H1 (cell line): ENCODE measurements around the gene VEPH1. TPM values are rescaled to one million over a fixed set of nuclear protein-coding genes. Genes with fewer than 3 reads are reported as not detected.
"Not testable (repeated sequence)": the region's sequence is repeated elsewhere in the genome, so short reads cannot be mapped to it uniquely, and the experiment has no call there.

ENCODE experiments used
- CTCF ChIA-PET: fragments of 300-600 bp; sonication (Branson Sonifier 250); formaldehyde crosslinking; loops from one replicate; lab custom pipeline; 2021; ENCODE audit not compliant: partially characterized antibody; lab: Charles Lee
- POLR2A ChIA-PET: fragments of 300-600 bp; sonication (Branson Sonifier 250); formaldehyde crosslinking; loops from one replicate; lab custom pipeline; 2021; ENCODE audit warnings: inconsistent platforms; ENCODE audit not compliant: partially characterized antibody; lab: Charles Lee
- DNase-seq, 2 experiments: peaks; one replicate each; pipeline versions ENCODE4 v3.0.0 to v3.0.0-alpha.2; 2010 to 2022; ENCODE audit warnings: low spot score in 2 of 2, low read depth in 1 of 2, mixed read lengths in 1 of 2
- FAIRE-seq: peaks from 2 replicates; lab custom pipeline; 2011; peaks lifted over from hg19 to GRCh38; lab: Jason Lieb, UNC
- H2AFZ ChIP-seq: 2 replicates; pipeline ENCODE4 v1.8.1; 2012; ENCODE audit warnings: low read length, inconsistent platforms
- H2AK5ac ChIP-seq: 2 replicates; pipeline ENCODE4 v1.6.1; 2013; ENCODE audit warnings: low read depth, low read length
- H2BK120ac ChIP-seq: replicated peaks from 2 replicates; pipeline ENCODE3; 2013; ENCODE audit warnings: low read depth, low read length, inconsistent platforms
- H2BK12ac ChIP-seq: 2 replicates; pipeline ENCODE4 v1.6.1; 2013; ENCODE audit warnings: low read depth, low read length
- H2BK15ac ChIP-seq: 2 replicates; pipeline ENCODE4 v1.6.1; 2013; ENCODE audit warnings: low read length
- H2BK20ac ChIP-seq: 2 replicates; pipeline ENCODE4 v1.6.1; 2013; ENCODE audit warnings: low read length
- H2BK5ac ChIP-seq: 2 replicates; pipeline ENCODE4 v1.6.1; 2013; ENCODE audit warnings: low read depth, low read length
- H3K14ac ChIP-seq: 2 replicates; pipeline ENCODE4 v1.6.1; 2013; ENCODE audit warnings: inconsistent platforms; ENCODE audit not compliant: insufficient read length
- H3K18ac ChIP-seq: 2 replicates; pipeline ENCODE4 v1.6.1; 2013; ENCODE audit warnings: low read length; ENCODE audit errors: extremely low read depth
- H3K23ac ChIP-seq: 2 replicates; pipeline ENCODE4 v1.6.1; 2013; ENCODE audit warnings: inconsistent platforms; ENCODE audit not compliant: insufficient read length
- H3K23me2 ChIP-seq: 2 replicates; pipeline ENCODE4 v1.6.1; 2013; ENCODE audit warnings: low read depth, low read length
- H3K27ac ChIP-seq: 2 replicates; pipeline ENCODE4 v1.6.1; 2011; ENCODE audit warnings: low read depth, low read length, inconsistent platforms
- H3K27me3 ChIP-seq, 4 experiments: replicated peaks in 1 of 4; 1 replicate in 1 of 4; 2 replicates in 3 of 4; pipeline versions ENCODE4 v1.6.1 to v1.8.1; 2011 to 2013; ENCODE audit warnings: low read length in 3 of 4, mild to moderate bottlenecking in 3 of 4, inconsistent platforms in 2 of 4, mixed read lengths in 2 of 4, moderate library complexity in 1 of 4; ENCODE audit not compliant: control insufficient read depth in 3 of 4, insufficient read depth in 3 of 4; ENCODE audit errors: extremely low read depth in 1 of 4
- H3K36me3 ChIP-seq, 4 experiments: 2 replicates each; pipeline versions ENCODE4 v1.6.1 to v1.8.1; 2011 to 2013; ENCODE audit warnings: mild to moderate bottlenecking in 4 of 4, low read length in 3 of 4, moderate library complexity in 2 of 4, control low read depth in 1 of 4, inconsistent platforms in 1 of 4; ENCODE audit not compliant: insufficient read depth in 4 of 4, control insufficient read depth in 2 of 4
- H3K4ac ChIP-seq: replicated peaks from 2 replicates; pipeline ENCODE3; 2013; ENCODE audit warnings: low read length, low read depth, mixed read lengths, inconsistent platforms; ENCODE audit not compliant: insufficient read length
- H3K4me1 ChIP-seq, 4 experiments: replicated peaks in 1 of 4; 1 replicate in 1 of 4; 2 replicates in 3 of 4; pipeline versions ENCODE4 v1.6.1 to v1.8.1; 2011 to 2013; ENCODE audit warnings: low read length in 3 of 4, inconsistent platforms in 2 of 4, mixed read lengths in 1 of 4; ENCODE audit not compliant: insufficient read depth in 4 of 4, control insufficient read depth in 3 of 4
- H3K4me2 ChIP-seq, 2 experiments: 2 replicates each; pipeline versions ENCODE4 v1.6.1 to v1.8.1; 2011 to 2013; ENCODE audit warnings: low read depth in 2 of 2, low read length in 2 of 2, control low read depth in 1 of 2, inconsistent platforms in 1 of 2, mild to moderate bottlenecking in 1 of 2; ENCODE audit not compliant: insufficient read depth in 1 of 2
- H3K4me3 ChIP-seq, 4 experiments: fragments of 200-600, 300-600 bp in 1 of 4; sonication (generic), shearing (Covaris generic), sonication (Bioruptor Twin) in 1 of 4; 2 replicates each; pipeline versions ENCODE4 v1.5.1 to v1.8.1; 2011 to 2016; ENCODE audit warnings: low read length in 4 of 4, low read depth in 3 of 4, control low read depth in 2 of 4, inconsistent platforms in 2 of 4, mild to moderate bottlenecking in 2 of 4, mixed read lengths in 1 of 4, moderate library complexity in 1 of 4; ENCODE audit not compliant: insufficient read depth in 2 of 4; ENCODE audit errors: extremely low read depth in 1 of 4
- H3K56ac ChIP-seq: replicated peaks from 2 replicates; pipeline ENCODE3; 2013; ENCODE audit warnings: low read depth, mild to moderate bottlenecking, mixed read lengths, low read length, inconsistent platforms; ENCODE audit not compliant: insufficient read length
- H3K79me1 ChIP-seq: 2 replicates; pipeline ENCODE4 v1.6.1; 2013; ENCODE audit warnings: low read depth, low read length, control low read depth
- H3K79me2 ChIP-seq, 2 experiments: 2 replicates each; pipeline versions ENCODE4 v1.6.1 to v1.8.1; 2012 to 2013; ENCODE audit warnings: low read length in 2 of 2, mild to moderate bottlenecking in 2 of 2, inconsistent platforms in 1 of 2; ENCODE audit not compliant: insufficient read depth in 2 of 2, control insufficient read depth in 1 of 2
- H3K9ac ChIP-seq, 4 experiments: replicated peaks in 1 of 4; 1 replicate in 1 of 4; 2 replicates in 3 of 4; pipeline versions ENCODE4 v1.6.1 to v1.8.1; 2011 to 2013; ENCODE audit warnings: low read depth in 3 of 4, low read length in 3 of 4, control low read depth in 2 of 4, mild to moderate bottlenecking in 2 of 4, moderate library complexity in 2 of 4, inconsistent platforms in 1 of 4; ENCODE audit errors: extremely low read depth in 1 of 4
- H3K9me3 ChIP-seq, 2 experiments: 2 replicates each; pipeline versions ENCODE4 v1.6.1 to v1.8.1; 2012 to 2013; ENCODE audit warnings: mild to moderate bottlenecking in 2 of 2, moderate library complexity in 2 of 2, control low read depth in 1 of 2, inconsistent platforms in 1 of 2, low read depth in 1 of 2, low read length in 1 of 2, mixed read lengths in 1 of 2; ENCODE audit not compliant: insufficient read depth in 2 of 2
- H4K20me1 ChIP-seq, 2 experiments: replicated peaks in 1 of 2; 2 replicates each; pipeline versions ENCODE3 to v1.8.1; 2011 to 2013; ENCODE audit warnings: inconsistent platforms in 2 of 2, low read length in 2 of 2, mild to moderate bottlenecking in 1 of 2; ENCODE audit not compliant: insufficient read depth in 2 of 2, control insufficient read depth in 1 of 2
- H4K5ac ChIP-seq: 2 replicates; pipeline ENCODE4 v1.6.1; 2013; ENCODE audit warnings: low read length, low read depth, mixed read lengths, inconsistent platforms; ENCODE audit not compliant: insufficient read length
- H4K8ac ChIP-seq: 2 replicates; pipeline ENCODE4 v1.8.0; 2013; ENCODE audit warnings: mild to moderate bottlenecking, moderate library complexity, low read length, inconsistent platforms; ENCODE audit not compliant: insufficient read depth; ENCODE audit errors: extremely low read depth
- H4K91ac ChIP-seq: replicated peaks from 2 replicates; pipeline ENCODE3; 2013; ENCODE audit warnings: low read length, mixed read lengths, inconsistent platforms; ENCODE audit not compliant: insufficient read length
- RAD21 ChIP-seq, 2 experiments: IDR thresholded peaks in 1 of 2; conservative IDR thresholded peaks in 1 of 2; 2 replicates each; pipeline ENCODE4 v1.6.1; 2011; ENCODE audit warnings: low read depth in 2 of 2, low read length in 2 of 2, improper control_type of control experiment in 1 of 2, inconsistent platforms in 1 of 2, mild to moderate bottlenecking in 1 of 2, moderate library complexity in 1 of 2
- WGBS, 2 experiments: shearing (Covaris generic) in 1 of 2; methylation state at CpG; one replicate each; pipeline versions ENCODE4 v1.1.6 to v1.1.7; 2013 to 2015; ENCODE audit warnings: low lambda C conversion rate in 2 of 2, mixed read lengths in 2 of 2, inconsistent platforms in 1 of 2, low coverage in 1 of 2, missing lambda C conversion rate in 1 of 2; ENCODE audit not compliant: insufficient replicate concordance in 2 of 2, insufficient coverage in 1 of 2, insufficient read length in 1 of 2; ENCODE audit errors: extremely low coverage in 1 of 2, missing lambda C conversion rate in 1 of 2; 5-methylcytosine and 5-hydroxymethylcytosine counted together
- polyA plus RNA-seq, 7 experiments: library from polyadenylated mRNA; depleted of rRNA in 3 of 7; stranded (reverse) in 5 of 7; unstranded in 2 of 7; fragments of >200 nt in 5 of 7; fragments of 200-250 nt in 2 of 7; gene quantifications; 1 replicate in 5 of 7; 2 replicates in 1 of 7; 4 replicates in 1 of 7; pipeline versions ENCODE4 v1.2.1 to v1.2.3, GENCODE V29; 2011 to 2013; ENCODE audit warnings: missing spikeins in 2 of 7, mixed read lengths in 2 of 7
- total RNA-seq: library from RNA; stranded (reverse); fragmentation: NEBNext Ultra II Directional; extraction: Animal tissue kit (Norgen Biotek cat#: 25700); gene quantifications from 2 replicates; pipeline ENCODE4 v1.2.1, GENCODE V29; 2021
- TF ChIP-seq, protein P1 (sequence below), 3 experiments: IDR thresholded peaks; 1 replicate in 2 of 3; 2 replicates in 1 of 3; pipeline versions ENCODE4 v1.5.1 to v1.6.1; 2011; ENCODE audit warnings: low read length in 3 of 3, mild to moderate bottlenecking in 3 of 3, inconsistent platforms in 2 of 3, low read depth in 1 of 3, moderate library complexity in 1 of 3; ENCODE audit not compliant: insufficient read depth in 1 of 3; ENCODE audit errors: control extremely low read depth in 1 of 3

VEPH1 gene
- total and polyA plus RNA-seq, 2 of the 8 experiments (the other 6 are each of a cell fraction or from before 2014, with no cell fraction given): 12.0 to 18.3 TPM

DNA sequence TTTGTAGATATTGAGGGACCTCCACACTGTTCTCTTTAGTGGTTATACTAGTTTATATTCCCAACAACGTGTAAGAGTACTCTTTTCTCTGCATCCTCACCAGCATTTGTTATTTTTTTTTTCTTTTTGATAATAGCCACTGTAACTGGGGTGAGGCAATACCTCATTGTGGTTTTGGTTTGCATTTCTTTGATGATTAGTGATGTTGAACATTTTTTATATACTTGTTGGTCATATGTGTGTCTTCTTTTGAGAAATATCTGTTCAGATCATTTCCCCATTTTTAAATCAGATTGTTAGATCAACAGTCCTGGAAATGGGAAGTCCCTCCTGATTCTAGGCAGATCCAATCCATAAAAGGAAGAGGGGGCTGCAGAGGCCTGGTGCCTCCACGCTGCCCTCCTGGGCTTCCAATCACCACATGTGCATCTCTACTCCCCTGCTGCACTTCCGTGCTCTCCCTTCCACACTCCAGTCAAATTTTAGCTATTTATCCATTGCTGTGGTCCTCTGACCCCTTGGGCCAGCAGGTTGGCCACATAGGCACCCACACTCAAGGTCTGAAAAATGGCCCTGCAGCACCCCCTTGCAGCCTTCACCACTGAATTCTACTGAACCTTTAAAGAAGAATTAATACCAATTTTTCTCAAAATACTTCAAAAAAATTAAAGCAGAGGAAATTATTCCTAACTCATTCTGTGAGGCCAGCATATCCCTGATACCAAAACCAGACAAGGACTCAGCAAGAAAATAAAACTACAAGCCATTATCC lies 154.7 kb downstream of the VEPH1 start:
- not testable (repeated sequence) for H3K4me2 ChIP-seq, H3K9ac ChIP-seq, H3K4me1 ChIP-seq, H3K14ac ChIP-seq, H3K4ac ChIP-seq, H3K23ac ChIP-seq, H3K36me3 ChIP-seq, H4K20me1 ChIP-seq, H3K79me1 ChIP-seq, H3K27ac ChIP-seq, H2AK5ac ChIP-seq, H4K91ac ChIP-seq, H4K8ac ChIP-seq, H3K4me3 ChIP-seq, H3K79me2 ChIP-seq, H2BK120ac ChIP-seq, H2BK12ac ChIP-seq, H3K9me3 ChIP-seq, H2BK15ac ChIP-seq, H2BK5ac ChIP-seq, H3K18ac ChIP-seq, H4K5ac ChIP-seq, H2BK20ac ChIP-seq, H3K56ac ChIP-seq, FAIRE-seq, H3K23me2 ChIP-seq, DNase-seq
- ChIA-PET POLR2A (interaction anchor here (0.9 to 1.4 kb wide), 3 partner anchors 12 to 187 kb away, joined by 3 to 5 read pairs (median 4); no protein-coding TSS in a partner anchor), CTCF (interaction anchor here (0.7 to 3.5 kb wide), 34 partner anchors 8 to 341 kb away, joined by 3 to 24 read pairs (median 5); no protein-coding TSS in a partner anchor)
- WGBS, 2 experiments: 90% methylated on average over 3 of the region's 3 CpGs; no CpG with 5 or more reads in 1 of the 2 experiments
- peak; percentile 37 to 56; a peak in 3 of 4 replicates for TF ChIP-seq RAD21 (IDR thresholded peaks at IDR 0.05 in 1 of 2, conservative IDR thresholded peaks at IDR 0.05 in 1 of 2; ENCODE audit: low read depth in 2 of 2, low read length in 2 of 2)
- TF ChIP-seq, protein P1, sequence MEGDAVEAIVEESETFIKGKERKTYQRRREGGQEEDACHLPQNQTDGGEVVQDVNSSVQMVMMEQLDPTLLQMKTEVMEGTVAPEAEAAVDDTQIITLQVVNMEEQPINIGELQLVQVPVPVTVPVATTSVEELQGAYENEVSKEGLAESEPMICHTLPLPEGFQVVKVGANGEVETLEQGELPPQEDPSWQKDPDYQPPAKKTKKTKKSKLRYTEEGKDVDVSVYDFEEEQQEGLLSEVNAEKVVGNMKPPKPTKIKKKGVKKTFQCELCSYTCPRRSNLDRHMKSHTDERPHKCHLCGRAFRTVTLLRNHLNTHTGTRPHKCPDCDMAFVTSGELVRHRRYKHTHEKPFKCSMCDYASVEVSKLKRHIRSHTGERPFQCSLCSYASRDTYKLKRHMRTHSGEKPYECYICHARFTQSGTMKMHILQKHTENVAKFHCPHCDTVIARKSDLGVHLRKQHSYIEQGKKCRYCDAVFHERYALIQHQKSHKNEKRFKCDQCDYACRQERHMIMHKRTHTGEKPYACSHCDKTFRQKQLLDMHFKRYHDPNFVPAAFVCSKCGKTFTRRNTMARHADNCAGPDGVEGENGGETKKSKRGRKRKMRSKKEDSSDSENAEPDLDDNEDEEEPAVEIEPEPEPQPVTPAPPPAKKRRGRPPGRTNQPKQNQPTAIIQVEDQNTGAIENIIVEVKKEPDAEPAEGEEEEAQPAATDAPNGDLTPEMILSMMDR (IDR thresholded peaks at IDR 0.05; ENCODE audit: control extremely low read depth in 1 of 3, insufficient read depth in 1 of 3, low read depth in 1 of 3, low read length in 3 of 3): peak in 1 of 3 experiments; percentile 24; a peak in 1 of 4 replicates
- TF ChIP-seq, all 59 proteins: peak for 2; not testable (repeated sequence) for 57
- H2AFZ ChIP-seq, H3K27me3 ChIP-seq: not testable (repeated sequence)
